ENCODE results near the gene C19orf18. TPM values are rescaled to one million over a fixed set of nuclear protein-coding genes. Genes with fewer than 3 reads are reported as not detected.

Gene C19orf18
- total RNA-seq: not detected

GRCh38 chr19:57974434-57974833 is at the start of gene C19orf18:
Gene C19orf18, minus strand, starts transcription at chr19:57974534. Its CDS starts 102 bp downstream, at chr19:57974432.

GRCh38 chr19:58002384-58003173 is 28.2 kb upstream of the C19orf18 start, which contains the start of gene ZNF606:
Gene ZNF606, minus strand, starts transcription at chr19:58002820. Its CDS starts 1,501 bp downstream, at chr19:58001319.

DNA sequence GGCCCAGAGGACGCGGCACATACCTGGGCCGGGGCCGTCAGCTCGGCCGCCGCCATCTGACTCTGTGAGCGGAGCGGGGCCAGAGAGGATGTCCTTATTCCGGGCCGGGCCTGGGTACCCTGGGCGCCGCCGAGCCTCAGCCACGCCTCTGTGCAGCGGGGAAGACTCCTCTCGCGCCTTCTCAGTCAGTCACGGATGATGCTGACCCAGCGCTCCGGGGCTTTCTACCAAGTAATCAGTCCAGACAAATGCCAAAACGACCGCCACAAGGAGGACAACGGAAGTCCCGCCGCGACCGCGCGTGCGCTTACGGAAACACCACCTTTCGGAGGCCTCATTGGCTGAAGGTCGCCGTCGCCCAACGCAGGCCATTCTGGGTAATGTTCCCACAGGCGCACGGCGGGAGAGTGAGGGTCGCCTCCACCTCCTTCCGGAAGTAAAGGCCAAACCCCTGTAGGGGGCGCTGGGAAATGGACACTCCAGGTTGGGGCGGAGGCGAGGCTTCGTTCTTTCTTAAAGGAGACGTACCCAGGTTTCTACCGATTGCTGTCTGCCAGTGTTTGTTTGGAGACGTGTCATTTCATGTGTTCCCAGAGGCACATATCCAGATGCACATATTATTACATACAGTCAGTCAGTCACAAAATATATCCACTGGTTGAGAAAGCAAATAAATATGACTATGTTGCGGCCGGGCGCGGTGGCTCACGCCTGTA is 26.8 kb downstream of the C19orf18 start, which contains the start of gene ZNF256:
Gene ZNF256, minus strand, starts transcription at position 288 of the 716 bp plus-strand sequence. Its CDS starts 232 bp downstream, at position 56.

DNA sequence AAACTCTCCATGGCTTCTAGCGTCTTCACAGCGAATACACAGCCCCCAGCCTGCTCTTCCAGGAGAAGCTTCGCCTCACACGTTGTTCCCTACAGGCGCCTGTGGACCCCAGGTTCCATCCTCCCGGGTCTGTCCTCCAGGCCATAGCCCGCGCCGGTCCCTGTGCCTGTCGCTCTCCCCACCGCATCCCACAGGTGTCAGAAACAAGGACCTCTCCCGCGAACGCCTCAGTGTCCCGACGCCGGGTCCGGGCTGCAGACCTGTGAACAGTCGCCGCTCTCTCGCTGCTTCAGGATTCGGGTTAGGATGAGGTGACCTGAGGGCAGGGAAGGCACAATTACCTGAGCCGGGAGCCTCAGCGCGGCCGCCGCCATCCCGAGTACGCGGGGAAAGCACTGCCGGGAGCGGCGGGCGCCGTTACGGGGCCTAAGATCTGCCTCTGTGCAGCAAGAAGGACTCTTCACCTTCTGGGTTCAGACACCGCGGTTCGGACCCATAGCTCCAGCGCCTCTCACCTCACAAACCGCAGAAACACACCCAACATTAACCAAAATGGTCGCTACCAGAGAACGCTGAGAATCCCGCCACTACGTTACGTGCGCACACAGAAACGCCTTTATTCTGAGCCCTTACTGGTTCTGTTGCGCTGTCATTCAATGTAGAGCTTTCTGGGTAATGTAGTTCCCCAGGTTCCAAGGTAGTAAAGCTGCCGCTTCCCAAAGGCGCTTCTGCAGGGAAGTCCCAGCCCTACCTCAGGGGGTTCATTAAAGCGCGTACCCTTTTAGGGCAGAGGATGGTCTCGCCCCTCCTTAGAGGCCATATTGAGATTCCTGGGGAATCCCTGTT is 39.3 kb downstream of the C19orf18 start, which contains the start of gene ZNF418:
Gene ZNF418, minus strand, starts transcription at position 583 of the 846 bp plus-strand sequence. CDS start 1,580 bp downstream, outside the sequence.

GRCh38 chr19:57916168-57916995 is 58.0 kb downstream of the C19orf18 start, which contains the start of gene ZNF417:
Gene ZNF417, minus strand, starts transcription at chr19:57916592. Its CDS starts 181 bp downstream, at chr19:57916411.

Other genes starting within 250 kb of the C19orf18 start
- gene ZNF671, start 246.9 kb downstream of the C19orf18 start, total RNA-seq: 27.0 TPM
- gene ZNF776, start 227.7 kb downstream of the C19orf18 start, total RNA-seq: 43.6 TPM
- 42.2 TPM for gene ZNF586, start 204.9 kb downstream of the C19orf18 start, total RNA-seq
- 12.0 TPM for gene ZNF552, start 159.6 kb downstream of the C19orf18 start, total RNA-seq
- 14.3 TPM for gene ZNF587B, start 144.2 kb downstream of the C19orf18 start, total RNA-seq
- 33.0 TPM for gene ZNF587, start 124.7 kb downstream of the C19orf18 start, total RNA-seq
- gene ZNF814, start 85.5 kb downstream of the C19orf18 start, total RNA-seq: 29.5 TPM
- gene ZNF417, start 57.9 kb downstream of the C19orf18 start, total RNA-seq: 33.2 TPM
- 47.1 TPM for gene ZNF418, start 39.1 kb downstream of the C19orf18 start, total RNA-seq
- 17.3 TPM for gene ZNF256, start 26.8 kb downstream of the C19orf18 start, total RNA-seq
- 45.0 TPM for gene ZNF606, start 28.3 kb upstream of the C19orf18 start, total RNA-seq
- 1.6 TPM for gene ZSCAN1, start 59.5 kb upstream of the C19orf18 start, total RNA-seq
- gene ZNF135, start 84.7 kb upstream of the C19orf18 start, total RNA-seq: 13.4 TPM
- 126 TPM for gene ZSCAN18, start 123.7 kb upstream of the C19orf18 start, total RNA-seq
- 34.8 TPM for gene ZNF329, start 176.3 kb upstream of the C19orf18 start, total RNA-seq
- gene ZNF274, start 208.5 kb upstream of the C19orf18 start, total RNA-seq: 20.8 TPM